Measurements from ENCODE around the gene STAP1.

STAP1 gene

GRCh38 chr4:67556436-67556835 is 2.1 kb upstream of the STAP1 start:
- no peak for DNase-seq (ENCODE audit: low spot score)

GRCh38 chr4:67565284-67565683 is 6.8 kb downstream of the STAP1 start:
- no peak for DNase-seq (ENCODE audit: low spot score)

GRCh38 chr4:67566335-67566734 is 7.8 kb downstream of the STAP1 start:
- no peak for DNase-seq (ENCODE audit: low spot score)

GRCh38 chr4:67568820-67569219 is 10.3 kb downstream of the STAP1 start:
- no peak for DNase-seq (ENCODE audit: low spot score)

GRCh38 chr4:67570537-67570936 is 12.0 kb downstream of the STAP1 start:
- DNase-seq (ENCODE audit: low spot score) = no peak

- no peak for DNase-seq (ENCODE audit: low spot score)
Observed at GRCh38 chr4:67571975-67572374, 13.4 kb downstream of the STAP1 start.

- no peak for DNase-seq (ENCODE audit: low spot score)
Observed at GRCh38 chr4:67573193-67573592, 14.7 kb downstream of the STAP1 start.

- no peak for DNase-seq (ENCODE audit: low spot score)
Observed at GRCh38 chr4:67575232-67576058, 16.9 kb downstream of the STAP1 start.

- DNase-seq (ENCODE audit: low spot score) = no peak
Observed at GRCh38 chr4:67576059-67576466, 17.5 kb downstream of the STAP1 start.

- DNase-seq (ENCODE audit: low spot score) = no peak
Observed at GRCh38 chr4:67576538-67576937, 18.0 kb downstream of the STAP1 start.

GRCh38 chr4:67580577-67580976 is 22.1 kb downstream of the STAP1 start:
- no peak for DNase-seq (ENCODE audit: low spot score)

GRCh38 chr4:67581208-67581857 is 22.8 kb downstream of the STAP1 start:
- DNase-seq (ENCODE audit: low spot score) = no peak

- no peak for DNase-seq (ENCODE audit: low spot score)
Observed at GRCh38 chr4:67581913-67582312, 23.4 kb downstream of the STAP1 start.

GRCh38 chr4:67584496-67584895 is 26.0 kb downstream of the STAP1 start:
- DNase-seq (ENCODE audit: low spot score) = no peak

GRCh38 chr4:67587156-67587555 is 28.6 kb downstream of the STAP1 start:
- DNase-seq (ENCODE audit: low spot score) = no peak

- no peak for DNase-seq (ENCODE audit: low spot score)
Observed at GRCh38 chr4:67593741-67594175, 35.2 kb downstream of the STAP1 start.

- no peak for DNase-seq (ENCODE audit: low spot score)
Observed at GRCh38 chr4:67603310-67604028, 44.9 kb downstream of the STAP1 start.

- no peak for DNase-seq (ENCODE audit: low spot score)
Observed at GRCh38 chr4:67604029-67604381, 45.5 kb downstream of the STAP1 start.

- DNase-seq (ENCODE audit: low spot score) = no peak
Observed at GRCh38 chr4:67604749-67605148, 46.2 kb downstream of the STAP1 start.

GRCh38 chr4:67608027-67608426 is 49.5 kb downstream of the STAP1 start:
- DNase-seq (ENCODE audit: low spot score) = no peak

- no peak for DNase-seq (ENCODE audit: low spot score)
Observed at GRCh38 chr4:67614186-67614585, 55.7 kb downstream of the STAP1 start.

GRCh38 chr4:67615119-67615518 is 56.6 kb downstream of the STAP1 start:
- DNase-seq (ENCODE audit: low spot score) = no peak

GRCh38 chr4:67616478-67616877 is 58.0 kb downstream of the STAP1 start:
- no peak for DNase-seq (ENCODE audit: low spot score)

Measured in RKO (cell line).